Neural cell (in vitro differentiated cells): ENCODE results near the gene LAPTM4A. TPM values are rescaled to one million over a fixed set of nuclear protein-coding genes. Genes with fewer than 3 reads are reported as not detected.
A peak's percentile ranks its signal among the peaks of the same experiment; 100 is the strongest.

Experiments used
- H2AFZ ChIP-seq: fragments of 200-600, 300-800 bp; sonication (generic), shearing (Covaris generic); 2 replicates; pipeline ENCODE4 v1.6.0; 2014; ENCODE audit warnings: low read depth, mild to moderate bottlenecking, antibody characterized with exemption, low read length, moderate library complexity
- H3F3A ChIP-seq: fragments of 200-600 bp; shearing (Covaris generic); 2 replicates; pipeline ENCODE4 v1.6.1; 2016; ENCODE audit warnings: mild to moderate bottlenecking, moderate library complexity, mixed read lengths, antibody characterized with exemption, low read length; ENCODE audit not compliant: insufficient read depth, poor library complexity, severe bottlenecking
- H3K27ac ChIP-seq: fragments of 200-600, 300-800 bp; sonication (generic), shearing (Covaris generic); 2 replicates; pipeline ENCODE4 v1.5.1; 2014; ENCODE audit warnings: mild to moderate bottlenecking, low read length, moderate library complexity
- H3K27me3 ChIP-seq: fragments of 300-800, 200-600 bp; sonication (generic), shearing (Covaris generic); 2 replicates; pipeline ENCODE4 v1.6.0; 2014; ENCODE audit warnings: mild to moderate bottlenecking, low read depth, low read length, moderate library complexity; ENCODE audit not compliant: insufficient read depth
- H3K36me3 ChIP-seq: fragments of 300-800, 200-600 bp; sonication (generic), shearing (Covaris generic); 2 replicates; pipeline ENCODE4 v1.5.1; 2014; ENCODE audit warnings: mild to moderate bottlenecking, antibody characterized with exemption, low read length, moderate library complexity; ENCODE audit not compliant: insufficient read depth
- H3K4me2 ChIP-seq: fragments of 300-800, 200-600 bp; sonication (generic), shearing (Covaris generic); 2 replicates; pipeline ENCODE4 v1.6.0; 2014; ENCODE audit warnings: mild to moderate bottlenecking, low read length
- H3K4me3 ChIP-seq: fragments of 300-800, 200-600 bp; sonication (generic), shearing (Covaris generic); 2 replicates; pipeline ENCODE4 v1.5.1; 2014; ENCODE audit warnings: mild to moderate bottlenecking, low read length, moderate library complexity
- H3K79me2 ChIP-seq: fragments of 200-600 bp; shearing (Covaris generic); replicated peaks from 2 replicates; pipeline ENCODE4 v1.6.0; 2014; ENCODE audit warnings: mild to moderate bottlenecking, low read length, moderate library complexity; ENCODE audit not compliant: insufficient read depth
- H3K9ac ChIP-seq: fragments of 300-800, 200-600 bp; sonication (generic), shearing (Covaris generic); 2 replicates; pipeline ENCODE4 v1.6.1; 2016; ENCODE audit warnings: mild to moderate bottlenecking, low read length, mixed read lengths
- H3K9me2 ChIP-seq: fragments of 200-600 bp; shearing (Covaris generic); 2 replicates; pipeline ENCODE4 v1.6.1; 2016; ENCODE audit warnings: mild to moderate bottlenecking, low read length, mixed read lengths; ENCODE audit not compliant: insufficient read depth
- H3K9me3 ChIP-seq: fragments of 200-600, 300-800 bp; sonication (generic), shearing (Covaris generic); 2 replicates; pipeline ENCODE4 v1.6.1; 2016; ENCODE audit warnings: mild to moderate bottlenecking, mixed run types, low read length, moderate library complexity, mixed read lengths
- H4K20me1 ChIP-seq: fragments of 200-600 bp; shearing (Covaris generic); 2 replicates; pipeline ENCODE4 v1.6.1; 2016; ENCODE audit warnings: mild to moderate bottlenecking, mixed run types; ENCODE audit not compliant: insufficient read depth
- EP300 ChIP-seq: fragments of 450-650 bp; conservative IDR thresholded peaks from 2 replicates; pipeline ENCODE4 v1.6.1; 2014; ENCODE audit warnings: antibody characterized with exemption, mild to moderate bottlenecking, moderate library complexity; ENCODE audit not compliant: poor library complexity, severe bottlenecking
- EZH2 ChIP-seq: fragments of 200-600, 300-800 bp; shearing (Covaris generic), sonication (generic); IDR thresholded peaks from 2 replicates; pipeline ENCODE4 v1.6.1; 2014; ENCODE audit warnings: antibody characterized with exemption, low read length, borderline replicate concordance, mild to moderate bottlenecking; ENCODE audit not compliant: insufficient read depth, poor library complexity, severe bottlenecking
- MXI1 ChIP-seq: fragments of 450-650 bp; conservative IDR thresholded peaks from 2 replicates; pipeline ENCODE4 v1.6.1; 2014; ENCODE audit warnings: antibody characterized with exemption, mild to moderate bottlenecking; ENCODE audit not compliant: poor library complexity, severe bottlenecking
- POLR2AphosphoS5 ChIP-seq: IDR thresholded peaks from 2 replicates; pipeline ENCODE4 v1.6.1; 2012
- RAD21 ChIP-seq: fragments of 450-650 bp; conservative IDR thresholded peaks from 2 replicates; pipeline ENCODE4 v1.6.1; 2014; ENCODE audit warnings: antibody characterized with exemption, mild to moderate bottlenecking, moderate library complexity
- SMC3 ChIP-seq: fragments of 450-650 bp; conservative IDR thresholded peaks from 2 replicates; pipeline ENCODE4 v1.6.1; 2014; ENCODE audit warnings: antibody characterized with exemption, mild to moderate bottlenecking, moderate library complexity; ENCODE audit not compliant: poor library complexity
- TAF1 ChIP-seq: IDR thresholded peaks from 2 replicates; pipeline ENCODE4 v1.6.1; 2012; ENCODE audit warnings: low read depth
- polyA plus RNA-seq: library from polyadenylated mRNA; depleted of rRNA; stranded (reverse); fragments of >200 nt; gene quantifications from 2 replicates; pipeline ENCODE4 v1.2.3, GENCODE V29; 2014
- TF ChIP-seq, protein P1 (sequence below): fragments of 450-650 bp; IDR thresholded peaks from 2 replicates; pipeline ENCODE4 v1.5.1; 2014; ENCODE audit warnings: antibody characterized with exemption, mild to moderate bottlenecking, moderate library complexity; ENCODE audit not compliant: poor library complexity, severe bottlenecking
- TF ChIP-seq, protein P2 (sequence below): IDR thresholded peaks from 2 replicates; pipeline ENCODE4 v1.6.1; 2012; ENCODE audit warnings: borderline replicate concordance

Gene LAPTM4A
- polyA plus RNA-seq, 1 donor from 2014 or later: 81.7 TPM

DNA sequence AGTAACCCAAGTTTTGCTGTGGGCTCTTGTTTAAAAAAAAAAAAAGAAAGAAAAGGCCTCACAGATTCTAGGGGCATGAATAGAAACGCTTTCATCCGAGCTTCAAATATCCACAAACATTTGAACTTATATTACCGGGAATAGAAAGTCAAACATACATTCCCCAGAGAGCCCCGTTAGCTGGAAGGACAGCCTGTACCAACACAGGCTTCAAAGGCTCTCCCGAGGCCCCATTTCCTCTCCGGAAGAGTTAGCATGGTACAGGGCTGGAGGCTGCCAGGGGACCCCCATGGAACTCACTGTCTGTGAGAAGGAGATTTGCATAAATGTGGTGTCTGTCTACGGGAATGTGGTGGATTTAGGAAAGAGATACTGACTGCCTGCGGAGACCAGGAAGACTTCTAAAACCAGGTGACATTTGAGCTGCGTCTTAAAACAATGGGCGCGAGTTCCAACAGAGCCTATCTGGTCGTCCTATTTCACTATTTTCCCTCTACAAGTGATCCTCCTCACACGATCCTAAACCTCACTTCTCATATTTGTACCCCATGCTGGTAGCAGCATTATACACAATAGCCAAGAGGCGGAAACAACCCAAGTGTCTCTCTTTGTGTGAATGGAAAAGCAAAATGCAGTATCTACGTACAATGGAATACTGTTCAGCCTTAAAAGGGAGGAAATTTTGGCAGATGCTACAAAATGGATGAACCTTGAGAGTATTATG lies 38.1 kb downstream of the LAPTM4A start:
- peak overlapping the region; percentile 63 for H3K4me3 ChIP-seq
- H3K9ac ChIP-seq: no peak overlapping the region
- TF ChIP-seq RAD21 (no peak), SMC3 (no peak), MXI1 (no peak), TAF1 (no peak), EP300 (no peak), EZH2 (no peak), POLR2AphosphoS5 (no peak)
- TF ChIP-seq, protein P1, sequence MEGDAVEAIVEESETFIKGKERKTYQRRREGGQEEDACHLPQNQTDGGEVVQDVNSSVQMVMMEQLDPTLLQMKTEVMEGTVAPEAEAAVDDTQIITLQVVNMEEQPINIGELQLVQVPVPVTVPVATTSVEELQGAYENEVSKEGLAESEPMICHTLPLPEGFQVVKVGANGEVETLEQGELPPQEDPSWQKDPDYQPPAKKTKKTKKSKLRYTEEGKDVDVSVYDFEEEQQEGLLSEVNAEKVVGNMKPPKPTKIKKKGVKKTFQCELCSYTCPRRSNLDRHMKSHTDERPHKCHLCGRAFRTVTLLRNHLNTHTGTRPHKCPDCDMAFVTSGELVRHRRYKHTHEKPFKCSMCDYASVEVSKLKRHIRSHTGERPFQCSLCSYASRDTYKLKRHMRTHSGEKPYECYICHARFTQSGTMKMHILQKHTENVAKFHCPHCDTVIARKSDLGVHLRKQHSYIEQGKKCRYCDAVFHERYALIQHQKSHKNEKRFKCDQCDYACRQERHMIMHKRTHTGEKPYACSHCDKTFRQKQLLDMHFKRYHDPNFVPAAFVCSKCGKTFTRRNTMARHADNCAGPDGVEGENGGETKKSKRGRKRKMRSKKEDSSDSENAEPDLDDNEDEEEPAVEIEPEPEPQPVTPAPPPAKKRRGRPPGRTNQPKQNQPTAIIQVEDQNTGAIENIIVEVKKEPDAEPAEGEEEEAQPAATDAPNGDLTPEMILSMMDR: no peak
- TF ChIP-seq, protein P2, sequence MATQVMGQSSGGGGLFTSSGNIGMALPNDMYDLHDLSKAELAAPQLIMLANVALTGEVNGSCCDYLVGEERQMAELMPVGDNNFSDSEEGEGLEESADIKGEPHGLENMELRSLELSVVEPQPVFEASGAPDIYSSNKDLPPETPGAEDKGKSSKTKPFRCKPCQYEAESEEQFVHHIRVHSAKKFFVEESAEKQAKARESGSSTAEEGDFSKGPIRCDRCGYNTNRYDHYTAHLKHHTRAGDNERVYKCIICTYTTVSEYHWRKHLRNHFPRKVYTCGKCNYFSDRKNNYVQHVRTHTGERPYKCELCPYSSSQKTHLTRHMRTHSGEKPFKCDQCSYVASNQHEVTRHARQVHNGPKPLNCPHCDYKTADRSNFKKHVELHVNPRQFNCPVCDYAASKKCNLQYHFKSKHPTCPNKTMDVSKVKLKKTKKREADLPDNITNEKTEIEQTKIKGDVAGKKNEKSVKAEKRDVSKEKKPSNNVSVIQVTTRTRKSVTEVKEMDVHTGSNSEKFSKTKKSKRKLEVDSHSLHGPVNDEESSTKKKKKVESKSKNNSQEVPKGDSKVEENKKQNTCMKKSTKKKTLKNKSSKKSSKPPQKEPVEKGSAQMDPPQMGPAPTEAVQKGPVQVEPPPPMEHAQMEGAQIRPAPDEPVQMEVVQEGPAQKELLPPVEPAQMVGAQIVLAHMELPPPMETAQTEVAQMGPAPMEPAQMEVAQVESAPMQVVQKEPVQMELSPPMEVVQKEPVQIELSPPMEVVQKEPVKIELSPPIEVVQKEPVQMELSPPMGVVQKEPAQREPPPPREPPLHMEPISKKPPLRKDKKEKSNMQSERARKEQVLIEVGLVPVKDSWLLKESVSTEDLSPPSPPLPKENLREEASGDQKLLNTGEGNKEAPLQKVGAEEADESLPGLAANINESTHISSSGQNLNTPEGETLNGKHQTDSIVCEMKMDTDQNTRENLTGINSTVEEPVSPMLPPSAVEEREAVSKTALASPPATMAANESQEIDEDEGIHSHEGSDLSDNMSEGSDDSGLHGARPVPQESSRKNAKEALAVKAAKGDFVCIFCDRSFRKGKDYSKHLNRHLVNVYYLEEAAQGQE: no peak
- H3K27me3 ChIP-seq: peaks cover 32% of the 10 kb centered on the region
- no peak overlapping the region for H3K27ac ChIP-seq
- no peaks in the 10 kb centered on the region for H4K20me1 ChIP-seq
- no peaks in the 10 kb centered on the region for H3K9me2 ChIP-seq
- peak overlapping the region; percentile 11 for H3K4me2 ChIP-seq
- no peaks in the 10 kb centered on the region for H3K36me3 ChIP-seq
- H3K79me2 ChIP-seq: no peaks in the 10 kb centered on the region
- no peaks in the 10 kb centered on the region for H3F3A ChIP-seq
- no peaks in the 10 kb centered on the region for H3K9me3 ChIP-seq
- no peak overlapping the region for H2AFZ ChIP-seq

DNA sequence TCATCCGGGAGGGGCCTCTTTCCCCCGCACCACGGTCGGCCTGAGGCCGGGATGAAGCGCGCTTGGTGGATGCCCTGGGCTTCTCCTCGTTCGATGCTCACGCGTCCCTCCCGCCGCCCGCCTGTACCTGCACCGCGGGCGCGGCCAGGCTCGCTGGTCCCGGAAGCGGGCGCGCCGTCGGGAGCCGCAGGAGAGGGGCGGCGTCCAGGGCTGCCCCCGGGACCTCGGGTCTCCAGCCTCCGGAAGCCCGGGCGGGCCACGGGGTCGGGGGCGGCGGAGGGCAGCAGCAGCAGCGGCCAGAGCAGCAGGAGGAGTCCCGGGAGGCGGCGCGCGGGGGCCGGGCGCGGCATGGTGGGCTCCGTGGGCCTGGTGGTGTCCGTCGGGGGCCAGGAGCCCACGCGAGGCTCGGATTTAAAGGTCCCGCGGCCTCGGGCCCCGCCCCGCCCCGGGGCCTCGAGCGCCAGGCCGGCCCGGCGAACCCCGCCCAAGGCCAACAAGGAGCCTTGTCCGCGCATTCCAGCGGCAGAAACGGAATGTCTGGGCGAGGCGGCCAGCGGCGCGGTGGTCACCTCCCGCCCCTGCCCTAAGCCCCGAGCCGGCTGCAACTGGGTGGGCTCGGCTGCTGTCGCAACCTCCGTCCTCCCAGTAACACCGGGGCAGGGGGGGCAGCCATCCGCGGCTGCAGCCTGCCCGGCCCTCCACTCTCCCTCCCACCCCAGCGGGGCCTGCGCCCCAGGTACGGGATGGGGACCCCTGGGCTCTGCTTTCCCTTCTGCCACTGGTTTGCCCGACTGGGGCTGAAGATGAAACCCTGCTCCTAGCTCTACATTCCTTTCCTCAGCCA lies 38.9 kb downstream of the LAPTM4A start, which contains the start of gene MATN3:
Gene MATN3 (minus strand): TSS at position 387 of the 844 bp plus-strand sequence. CDS start 37 bp downstream, at position 350.
- Histone ChIP-seq H3K36me3 (no peaks in the 10 kb centered on the region), H2AFZ (no peak within 1 kb of the TSS)

More for the DNA sequence above, 38.9 kb downstream of the LAPTM4A start, which contains the start of gene MATN3:
- Histone ChIP-seq H4K20me1 (no peaks in the 10 kb centered on the region), H3K79me2 (no peaks in the 10 kb centered on the region), H3K4me3 (peak within 1 kb of the TSS; percentile 63), H3F3A (no peaks in the 10 kb centered on the region), H3K27ac (no peak within 1 kb of the TSS), H3K9ac (peak within 1 kb of the TSS; percentile 38), H3K27me3 (peaks cover 32% of the 10 kb centered on the region), H3K9me2 (no peaks in the 10 kb centered on the region), H3K9me3 (no peaks in the 10 kb centered on the region), H3K4me2 (peak within 1 kb of the TSS; percentile 11)
- TF ChIP-seq MXI1: no peak
- no peak for TF ChIP-seq SMC3
- no peak for TF ChIP-seq RAD21
- TF ChIP-seq EP300: no peak
- TF ChIP-seq, protein P1: no peak
- TF ChIP-seq POLR2AphosphoS5: no peak
- TF ChIP-seq TAF1: no peak
- no peak for TF ChIP-seq EZH2
- TF ChIP-seq, protein P2: no peak
